ENCODE measurements around the gene SEZ6L2.
"Not testable (repeated sequence)": the region's sequence is repeated elsewhere in the genome, so short reads cannot be mapped to it uniquely, and the experiment has no call there.

GRCh38 chr16:29889372-29889771 is 10.0 kb downstream of the SEZ6L2 start:
- TF ChIP-seq EZH2 (IDR thresholded peaks at IDR 0.05; ENCODE audit: low read depth); CTCF (conservative IDR thresholded peaks at IDR 0.05): not testable (repeated sequence)

Data from PC-9 (cell line).